Kidney (tissue), 11 donors: ENCODE measurements around the gene NUTM2B. TPM values are rescaled to one million over a fixed set of nuclear protein-coding genes. Genes with fewer than 3 reads are reported as not detected.
"Not testable (repeated sequence)": the region's sequence is repeated elsewhere in the genome, so short reads cannot be mapped to it uniquely, and the experiment has no call there.

Experiments used
- DNase-seq, 5 donors: peaks; one replicate each; pipeline ENCODE4 v3.0.0-alpha.2; 2013 to 2020
- FAIRE-seq: peaks from 2 replicates; lab custom pipeline; 2012; peaks lifted over from hg19 to GRCh38; lab: Jason Lieb, UNC
- H3K27ac ChIP-seq, 2 donors: one replicate each; pipeline ENCODE4 v1.7.0; 2013; ENCODE audit warnings: low read depth in 2 of 2, low read length in 2 of 2, inconsistent platforms in 1 of 2
- H3K27me3 ChIP-seq: one replicate; pipeline ENCODE4 v1.7.1; 2013; ENCODE audit warnings: low read length, inconsistent platforms; ENCODE audit not compliant: control insufficient read depth, insufficient read depth
- H3K36me3 ChIP-seq, 3 donors: one replicate each; pipeline versions ENCODE4 v1.7.0 to v1.7.1; 2013; ENCODE audit warnings: low read length in 3 of 3, control low read depth in 1 of 3, inconsistent platforms in 1 of 3; ENCODE audit not compliant: insufficient read depth in 3 of 3, control insufficient read depth in 2 of 3
- H3K4me1 ChIP-seq, 3 donors: one replicate each; pipeline versions ENCODE4 v1.7.0 to v1.7.1; 2013; ENCODE audit warnings: low read length in 3 of 3, inconsistent platforms in 1 of 3, low read depth in 1 of 3; ENCODE audit not compliant: control insufficient read depth in 2 of 3, insufficient read depth in 2 of 3
- H3K4me3 ChIP-seq, 3 donors: one replicate each; pipeline versions ENCODE4 v1.7.0 to v1.8.1; 2013; ENCODE audit warnings: low read length in 3 of 3, control low read depth in 1 of 3, inconsistent platforms in 1 of 3
- H3K9ac ChIP-seq, 3 donors: one replicate each; pipeline versions ENCODE4 v1.7.0 to v1.7.1; 2013; ENCODE audit warnings: low read length in 3 of 3, control low read depth in 1 of 3, inconsistent platforms in 1 of 3
- H3K9me3 ChIP-seq, 3 donors: one replicate each; pipeline versions ENCODE4 v1.7.0 to v1.7.1; 2013; ENCODE audit warnings: low read length in 3 of 3, control low read depth in 1 of 3, inconsistent platforms in 1 of 3; ENCODE audit not compliant: control insufficient read depth in 2 of 3, insufficient read depth in 1 of 3
- intact Hi-C: fragments of 100-400 bp; cut with DNase I; formaldehyde crosslinking; loops from one replicate; pipeline ENCODE4 v1.11.1; 2022
- polyA plus RNA-seq: library from polyadenylated mRNA; stranded (reverse); fragments of 350-450 nt; fragmentation: Illumina TruSeq; extraction: RNeasy Lipid Tissue Mini Kit (QIAGEN cat#74804); gene quantifications from one replicate; pipeline ENCODE4 v1.2.3, GENCODE V29; 2014; ENCODE audit warnings: low read depth, low replicate concordance; ENCODE audit not compliant: insufficient read depth
- total RNA-seq: library from RNA; stranded (reverse); fragmentation: NEBNext Ultra II Directional; extraction: Animal tissue kit (Norgen Biotek cat#: 25700); gene quantifications from one replicate; pipeline ENCODE4 v1.2.1, GENCODE V29; 2021
- donor health status: control.
- donor health status: control.
- donor health status: DM: yes; HTN: yes; CAD: no.
- donor health status: Normal renal cell carcinoma (clear cell type).

Gene NUTM2B
- total and polyA plus RNA-seq, 2 donors from 2014 or later, result 1.1 to 2.0 TPM

DNA sequence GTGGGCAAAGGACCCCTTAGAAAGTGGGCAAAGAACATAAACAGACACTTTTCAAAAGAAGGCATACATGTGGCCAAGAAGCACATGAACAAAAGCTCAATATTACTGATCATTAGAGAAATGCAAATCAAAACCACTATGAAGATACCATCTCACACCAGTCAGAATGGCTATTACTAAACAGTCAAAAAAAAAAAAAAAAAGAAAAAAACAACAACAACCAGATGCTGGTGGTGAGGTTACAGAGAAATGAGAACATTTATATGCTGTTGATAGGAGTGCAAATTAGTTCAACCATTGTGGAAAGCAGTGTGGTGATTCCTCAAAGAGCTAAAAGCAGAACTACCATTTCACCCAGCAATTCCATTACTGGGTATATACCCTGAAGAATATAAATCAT, 50.6 kb downstream of the NUTM2B start:
- intact Hi-C loops, H3K4me3 ChIP-seq, H3K4me1 ChIP-seq, H3K27me3 ChIP-seq, FAIRE-seq, H3K9me3 ChIP-seq, DNase-seq, H3K9ac ChIP-seq, H3K27ac ChIP-seq, H3K36me3 ChIP-seq: not testable (repeated sequence)

DNA sequence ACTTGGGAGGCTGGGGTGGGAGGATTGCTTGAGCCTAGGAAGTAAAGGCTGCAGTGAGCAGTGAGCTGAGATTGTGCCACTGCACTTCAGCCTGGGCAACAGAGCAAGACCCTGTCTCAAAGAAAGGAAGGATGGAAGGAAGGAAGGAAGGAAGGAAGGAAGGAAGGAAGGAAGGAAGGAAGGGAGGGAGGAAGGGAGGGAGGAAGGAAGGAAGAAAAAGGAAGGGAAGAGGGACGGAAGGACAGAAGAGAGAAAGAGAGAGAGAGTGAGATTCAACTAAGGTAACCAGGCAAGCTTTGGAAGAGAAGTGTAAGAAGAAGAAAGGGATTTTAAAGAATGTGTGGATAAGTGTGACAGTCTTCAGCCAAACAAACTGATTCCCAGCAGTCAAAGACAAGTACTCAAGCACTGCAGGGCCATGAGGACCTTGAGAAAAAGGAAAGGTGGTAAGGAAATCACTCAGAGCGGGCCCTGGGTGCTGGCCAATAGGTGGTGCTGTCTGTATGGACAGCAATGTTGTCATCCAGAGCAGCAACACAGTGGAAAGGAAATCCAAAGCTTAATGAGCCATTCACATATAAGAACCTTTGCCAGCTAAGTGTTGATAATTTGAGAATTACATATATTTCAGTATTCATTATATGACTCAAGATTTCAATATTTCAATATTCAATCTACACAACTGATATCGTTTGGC, 55.4 kb downstream of the NUTM2B start:
- H3K9me3 ChIP-seq, intact Hi-C loops, H3K36me3 ChIP-seq, H3K9ac ChIP-seq, H3K4me1 ChIP-seq, H3K27ac ChIP-seq, H3K4me3 ChIP-seq, FAIRE-seq, H3K27me3 ChIP-seq: not testable (repeated sequence)
- peak in 1 of 5 donors; percentile 2 for DNase-seq

Other genes with a start within 250 kb of the NUTM2B start
- 0.54 TPM for gene EIF5AL1, start 190.7 kb upstream of the NUTM2B start, total RNA-seq
- gene EIF5AL1, start 190.7 kb upstream of the NUTM2B start, polyA plus RNA-seq, result 1.4 TPM
- gene SFTPA2, start 142.8 kb upstream of the NUTM2B start, total RNA-seq, result 0.13 TPM
- not detected for gene SFTPA2, start 142.8 kb upstream of the NUTM2B start, polyA plus RNA-seq
- gene SFTPA1, start 92.3 kb upstream of the NUTM2B start, total RNA-seq, result not detected
- not detected for gene SFTPA1, start 92.3 kb upstream of the NUTM2B start, polyA plus RNA-seq
- 0.16 TPM for gene NUTM2E, start 123.5 kb downstream of the NUTM2B start, total RNA-seq
- 0.22 TPM for gene NUTM2E, start 123.5 kb downstream of the NUTM2B start, polyA plus RNA-seq
- gene SFTPD, start 245.9 kb downstream of the NUTM2B start, total RNA-seq, result 1.7 TPM
- 1.7 TPM for gene SFTPD, start 245.9 kb downstream of the NUTM2B start, polyA plus RNA-seq